NCI-H82 (cell line): ENCODE measurements around the gene ZNFX1.

ENCODE experiments used
- DNase-seq: peaks from one replicate; lab custom pipeline; 2025; lab: John Stamatoyannopoulos, UW

ZNFX1 gene

GRCh38 chr20:49278818-49279676 is 1.2 kb upstream of the ZNFX1 start:
- DNase-seq = peak; percentile 67

GRCh38 chr20:49277786-49278035 is 146 bp downstream of the ZNFX1 start:
- DNase-seq = no peak

- DNase-seq = peak; percentile 58
Observed at GRCh38 chr20:49276961-49277785, 684 bp downstream of the ZNFX1 start.

DNA sequence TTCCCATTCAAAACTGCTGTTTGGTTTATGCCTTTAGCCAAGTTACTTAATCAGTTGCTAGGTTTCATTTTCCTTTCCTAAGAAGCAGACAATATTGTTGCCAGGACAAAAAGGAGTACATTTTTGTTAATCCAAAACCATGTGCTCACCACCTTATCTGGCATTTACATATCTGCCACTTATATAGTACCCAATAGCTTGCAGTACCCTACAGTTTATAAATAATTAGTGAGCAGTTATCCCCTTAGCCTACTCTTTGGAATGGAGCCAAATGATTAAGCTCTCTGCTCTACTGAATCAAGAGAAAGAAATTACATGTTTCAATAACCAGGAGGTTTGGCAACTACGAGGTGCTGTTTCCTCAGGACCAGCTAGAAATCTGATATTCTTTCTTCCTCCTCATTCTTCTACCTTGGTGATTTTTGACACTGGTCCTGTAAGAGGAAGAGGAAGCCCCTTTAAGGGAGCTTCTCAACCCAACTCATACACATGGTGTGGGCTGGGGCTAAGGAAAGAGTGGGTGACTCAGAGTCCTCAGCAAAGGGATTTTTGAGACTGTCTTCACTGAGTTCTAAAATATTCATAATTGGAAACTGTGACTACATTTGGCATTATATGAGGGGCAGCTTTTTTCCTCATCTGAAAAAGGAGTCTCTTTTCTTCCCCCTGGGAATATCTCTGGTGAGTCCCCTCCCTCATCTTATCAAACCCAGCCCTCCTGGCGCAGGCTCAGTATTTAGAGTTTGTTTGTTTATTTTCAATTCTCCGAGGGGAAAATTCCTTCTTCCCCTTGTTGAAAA is 1.5 kb downstream of the ZNFX1 start:
- DNase-seq = peak; percentile 88

DNA sequence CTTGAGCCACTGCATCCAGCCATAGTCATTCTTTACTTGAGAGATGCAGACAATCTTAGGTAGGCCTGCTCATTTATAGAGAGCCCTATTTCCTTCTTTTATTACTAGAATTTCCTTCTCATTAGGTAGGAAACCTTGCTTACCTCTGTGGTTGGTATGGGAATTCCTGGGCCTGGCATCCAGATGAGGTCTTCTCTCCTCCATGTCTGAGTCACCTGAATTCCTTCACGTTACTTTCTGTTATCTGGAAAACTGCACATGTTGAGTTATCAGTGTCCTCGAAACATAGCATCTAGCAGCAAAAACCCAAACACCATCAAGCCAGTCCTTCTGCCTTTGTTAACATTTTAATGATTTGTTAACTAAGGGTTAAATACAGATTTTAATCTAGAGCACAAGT is 2.2 kb downstream of the ZNFX1 start:
- DNase-seq = peak; percentile 48

DNA sequence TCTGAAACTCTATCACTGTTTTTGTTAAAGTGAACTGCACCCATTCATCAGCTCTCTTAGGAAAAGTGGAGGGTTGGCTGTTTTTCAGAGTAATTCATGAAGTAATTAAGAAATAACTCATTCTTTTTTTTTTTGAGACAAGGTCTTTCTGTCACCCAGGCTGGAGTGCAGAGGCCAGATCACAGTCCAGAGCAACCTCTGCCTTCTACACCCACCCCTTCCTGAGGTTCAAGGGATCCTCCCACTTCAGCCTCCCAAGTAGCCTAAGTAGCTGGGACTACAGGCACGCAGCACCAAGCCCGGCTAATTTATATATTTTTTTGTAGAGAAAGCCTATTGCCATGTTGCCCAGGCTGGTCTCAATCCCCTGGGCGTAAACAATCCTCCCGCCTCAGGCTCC is 2.6 kb downstream of the ZNFX1 start:
- DNase-seq = no peak

- DNase-seq = no peak
Observed at GRCh38 chr20:49273696-49274277, 4.1 kb downstream of the ZNFX1 start.

DNA sequence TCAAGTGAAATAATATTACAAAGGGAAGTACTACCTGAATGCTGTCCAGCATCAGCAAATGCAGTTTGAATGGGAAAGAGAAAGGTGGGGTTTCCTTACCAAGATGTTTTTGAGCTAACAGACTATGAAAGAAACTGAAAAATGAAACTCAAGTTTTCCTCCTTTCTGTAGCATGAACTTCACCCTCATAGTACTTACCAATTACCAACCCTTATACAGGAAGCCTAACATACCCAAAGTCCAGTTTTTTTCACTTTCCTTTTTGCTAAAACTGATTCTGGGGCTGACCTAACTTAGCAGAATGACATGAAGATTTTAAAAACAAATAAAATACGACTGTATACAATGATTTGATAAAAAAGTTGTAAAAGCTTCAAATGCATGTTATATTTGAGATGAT is 5.2 kb downstream of the ZNFX1 start:
- DNase-seq = no peak

- no peak for DNase-seq
Observed at GRCh38 chr20:49270736-49271135, 7.1 kb downstream of the ZNFX1 start.

- no peak for DNase-seq
Observed at GRCh38 chr20:49270177-49270576, 7.7 kb downstream of the ZNFX1 start.

GRCh38 chr20:49268600-49269365 is 9.1 kb downstream of the ZNFX1 start:
- no peak for DNase-seq

- DNase-seq = no peak
Observed at GRCh38 chr20:49267327-49267726, 10.5 kb downstream of the ZNFX1 start.

DNA sequence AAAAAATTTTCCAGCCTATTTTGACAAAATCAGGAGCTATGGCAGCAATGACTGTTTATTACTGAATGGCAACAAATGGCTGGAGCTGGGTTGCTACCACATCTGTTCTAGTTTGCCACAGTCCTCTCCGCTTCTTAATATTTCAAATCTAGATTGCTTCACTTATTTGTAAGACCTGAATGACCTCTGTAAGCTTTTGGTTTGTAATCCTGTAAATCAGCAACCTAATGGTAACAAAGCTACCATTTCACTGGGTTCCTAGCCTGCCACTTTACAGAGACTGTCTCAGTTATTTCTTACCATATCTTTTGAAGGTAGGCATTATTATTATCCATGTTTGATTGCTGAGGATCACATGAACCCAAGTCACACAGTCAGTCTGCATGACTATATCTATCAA is 15.4 kb downstream of the ZNFX1 start:
- DNase-seq = no peak

DNA sequence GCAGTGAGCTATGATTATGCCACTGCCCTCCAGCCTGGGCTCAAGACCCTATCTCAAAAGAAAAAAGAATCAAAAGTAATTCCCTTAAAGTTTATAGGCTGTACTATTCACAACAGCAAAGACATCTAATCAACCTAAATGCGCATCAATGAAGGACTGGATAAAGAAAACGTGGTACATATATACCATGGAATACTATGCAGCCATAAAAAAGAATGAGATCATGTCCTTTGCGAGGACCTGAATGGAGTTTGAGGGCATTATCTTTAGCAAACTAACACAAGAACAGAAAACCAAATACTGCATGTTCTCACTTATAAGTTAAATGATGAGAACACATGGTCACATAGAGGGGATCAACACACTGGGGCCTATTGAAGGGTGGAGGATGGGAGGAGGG is 16.7 kb downstream of the ZNFX1 start:
- DNase-seq = no peak

GRCh38 chr20:49260218-49260617 is 17.6 kb downstream of the ZNFX1 start:
- DNase-seq = no peak

GRCh38 chr20:49259799-49260198 is 18.1 kb downstream of the ZNFX1 start:
- DNase-seq = no peak

DNA sequence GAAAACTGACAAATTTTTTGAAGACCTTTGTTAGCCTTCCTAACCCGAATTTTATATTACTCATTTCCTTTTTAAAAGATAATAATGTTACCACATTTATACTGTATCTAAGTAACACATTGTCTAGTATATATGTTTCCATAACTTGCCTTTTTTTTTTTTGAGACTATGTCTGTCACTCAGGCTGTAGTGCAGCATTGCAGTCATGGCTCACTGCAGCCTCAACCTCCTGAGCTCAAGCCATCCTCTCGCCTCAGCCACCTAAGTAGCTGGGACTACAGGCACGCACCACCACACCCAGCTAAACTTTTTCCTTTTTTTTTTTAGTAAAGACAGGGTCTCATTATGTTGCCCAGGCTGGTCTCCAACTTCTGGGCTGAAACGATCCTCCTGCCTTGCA is 18.6 kb downstream of the ZNFX1 start:
- no peak for DNase-seq

GRCh38 chr20:49256261-49256660 is 21.6 kb downstream of the ZNFX1 start:
- DNase-seq = no peak

GRCh38 chr20:49252556-49253350 is 25.1 kb downstream of the ZNFX1 start:
- DNase-seq = no peak

DNA sequence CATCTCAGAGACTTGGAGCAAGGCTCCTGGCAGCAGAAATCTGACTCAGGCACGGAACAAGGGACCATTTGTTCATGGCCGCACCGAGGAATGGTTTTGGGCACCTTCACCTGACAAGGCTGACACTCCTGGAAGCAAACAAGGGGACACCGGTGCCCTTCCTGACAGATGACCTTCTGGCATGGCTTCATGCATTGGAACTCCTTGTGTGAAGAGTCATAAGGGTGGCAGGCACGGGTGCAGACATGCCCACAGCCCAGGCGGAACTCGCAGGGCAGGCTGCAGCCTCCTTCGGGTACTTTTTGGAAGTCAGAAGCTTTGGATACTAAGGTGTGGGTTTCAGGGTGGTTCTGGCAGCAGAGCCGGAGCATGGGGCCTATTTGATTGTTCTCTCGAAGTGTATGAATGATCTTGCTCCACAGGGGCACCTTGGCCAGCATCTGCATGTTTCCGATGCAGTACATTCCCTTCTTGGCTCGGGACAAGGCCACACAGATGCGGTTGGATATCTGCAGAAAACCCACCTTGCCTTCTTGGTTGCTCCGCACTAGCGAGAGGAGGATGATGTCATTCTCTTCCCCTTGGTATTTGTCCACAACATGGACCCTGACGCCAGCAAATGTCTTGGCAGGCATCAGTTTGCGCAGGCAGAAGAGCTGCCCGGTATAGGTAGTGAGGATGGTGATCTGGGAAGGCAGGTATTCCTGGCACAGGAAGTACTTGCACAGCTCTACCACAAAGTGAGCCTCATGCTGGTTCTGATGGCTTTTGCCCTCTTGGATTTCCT is 28.8 kb downstream of the ZNFX1 start:
- DNase-seq = no peak
